Loucy (cell line): ENCODE results near the gene ADAMTS16.

ENCODE experiments used
- CTCF ChIP-seq: fragments of 200-600 bp; sonication (generic); conservative IDR thresholded peaks from 2 replicates; pipeline ENCODE4 v1.5.1; 2014; ENCODE audit warnings: mild to moderate bottlenecking, antibody characterized with exemption, low read length
- EZH2phosphoT487 ChIP-seq: fragments of 200-600 bp; IDR thresholded peaks from 2 replicates; pipeline ENCODE4 v1.6.1; 2018; ENCODE audit warnings: antibody characterized with exemption, mild to moderate bottlenecking, moderate library complexity, borderline replicate concordance

- TF ChIP-seq CTCF (no peak), EZH2phosphoT487 (no peak)
Observed at GRCh38 chr5:5288201-5288600, 148.1 kb downstream of the ADAMTS16 start.
